Right atrium auricular region (tissue), 2 donors: ENCODE results near the gene PCDH1. TPM values are rescaled to one million over a fixed set of nuclear protein-coding genes. Genes with fewer than 3 reads are reported as not detected.
"Not testable (repeated sequence)": the region's sequence is repeated elsewhere in the genome, so short reads cannot be mapped to it uniquely, and the experiment has no call there.

ENCODE experiments used
- DNase-seq: peaks from one replicate; pipeline ENCODE4 v3.0.0-alpha.2; 2019; ENCODE audit warnings: low spot score
- H3K27ac ChIP-seq, 2 donors: fragments of 200-600 bp; sonication (generic); 1 replicate in 1 of 2; 2 replicates in 1 of 2; pipeline ENCODE4 v1.5.1; 2016 to 2019
- H3K27me3 ChIP-seq, 2 donors: fragments of 200-600 bp; sonication (generic); one replicate each; pipeline versions ENCODE4 v1.5.1 to v1.6.0; 2017 to 2019
- H3K36me3 ChIP-seq: fragments of 200-600 bp; sonication (generic); one replicate; pipeline ENCODE4 v1.5.1; 2016
- H3K4me1 ChIP-seq, 2 donors: fragments of 200-600 bp; sonication (generic); one replicate each; pipeline versions ENCODE4 v1.5.1 to v1.6.0; 2017 to 2019
- H3K4me3 ChIP-seq, 2 donors: fragments of 200-600 bp; sonication (generic); 1 replicate in 1 of 2; 2 replicates in 1 of 2; pipeline ENCODE4 v1.5.1; 2017 to 2019; ENCODE audit warnings: mild to moderate bottlenecking in 1 of 2, moderate library complexity in 1 of 2
- H3K9me3 ChIP-seq, 2 donors: fragments of 200-600 bp; sonication (generic); one replicate each; pipeline ENCODE4 v1.5.1; 2019
- CTCF ChIP-seq, 2 donors: fragments of 200-600 bp; sonication (generic); IDR thresholded peaks; one replicate each; pipeline ENCODE4 v1.5.1; 2019; ENCODE audit warnings: antibody characterized with exemption in 2 of 2
- total RNA-seq, 2 donors: library from RNA; depleted of rRNA; stranded (reverse); fragments of >200 nt; gene quantifications; one replicate each; pipeline ENCODE4 v1.1.0, GENCODE V29; 2016

Gene PCDH1
- 10 to 100 TPM; 22.1 to 25.3 TPM for total RNA-seq

- Histone ChIP-seq H3K27me3 (peaks cover 16 to 27% of the 10 kb centered on the region in 2 donors), H3K9me3 (no peaks in the 10 kb centered on the region), H3K4me3 (peak within 1 kb of the TSS; percentile 60 to 77), H3K4me1 (peaks cover 0 to 71% of the 10 kb centered on the region in 2 donors), H3K36me3 (no peaks in the 10 kb centered on the region), H3K27ac (peak within 1 kb of the TSS; percentile 62 to 79)
- TF ChIP-seq CTCF (IDR thresholded peaks at IDR 0.05), result no peak
- no peak for DNase-seq
Observed at GRCh38 chr5:141878186-141878710, at the start of gene PCDH1. Gene PCDH1, minus strand, starts transcription at chr5:141878410. Its CDS starts 148 bp downstream, at chr5:141878262.

- no peaks in the 10 kb centered on the region for H3K27me3 ChIP-seq
- H3K9me3 ChIP-seq, result no peaks in the 10 kb centered on the region
- no peak for DNase-seq
- no peak overlapping the region for H3K27ac ChIP-seq
- H3K36me3 ChIP-seq, result peaks cover 69% of the 10 kb centered on the region
- peaks cover 0 to 32% of the 10 kb centered on the region in 2 donors for H3K4me1 ChIP-seq
- no peak overlapping the region for H3K4me3 ChIP-seq
- TF ChIP-seq CTCF (IDR thresholded peaks at IDR 0.05), result no peak
Observed at GRCh38 chr5:141926434-141926833, 48.2 kb upstream of the PCDH1 start.

- Histone ChIP-seq H3K4me1 (peaks cover 0 to 43% of the 10 kb centered on the region in 2 donors), H3K27me3 (no peaks in the 10 kb centered on the region), H3K27ac (peak within 1 kb of the TSS; percentile 92 to 96), H3K36me3 (peaks cover 41% of the 10 kb centered on the region), H3K9me3 (no peaks in the 10 kb centered on the region), H3K4me3 (peak within 1 kb of the TSS; percentile 50 to 71)
- DNase-seq, result peak; percentile 96
- no peak for TF ChIP-seq CTCF (IDR thresholded peaks at IDR 0.05)
Observed at GRCh38 chr5:141923448-141924313, 45.5 kb upstream of the PCDH1 start, which contains the start of gene DELE1. Gene DELE1, plus strand, starts transcription at chr5:141923871. Its CDS starts 71 bp downstream, at chr5:141923942.

- not testable (repeated sequence) for DNase-seq, H3K27me3 ChIP-seq
- H3K4me3 ChIP-seq, result peak overlapping the region; percentile 50 to 71
Observed at GRCh38 chr5:141922827-141923447, 44.7 kb upstream of the PCDH1 start.

GRCh38 chr5:141920771-141921170 lies 42.6 kb upstream of the PCDH1 start:
- DNase-seq, result no peak
- no peak for TF ChIP-seq CTCF (IDR thresholded peaks at IDR 0.05)
- H3K27me3 ChIP-seq, result no peaks in the 10 kb centered on the region
- no peak overlapping the region for H3K4me3 ChIP-seq
- H3K36me3 ChIP-seq, result peaks cover 12% of the 10 kb centered on the region
- peaks cover 0 to 32% of the 10 kb centered on the region in 2 donors for H3K4me1 ChIP-seq
- H3K27ac ChIP-seq, result no peak overlapping the region
- no peaks in the 10 kb centered on the region for H3K9me3 ChIP-seq

More at GRCh38 chr5:141922827-141923447, 44.7 kb upstream of the PCDH1 start:
- H3K9me3 ChIP-seq, result not testable (repeated sequence)
- Histone ChIP-seq H3K36me3 (peaks cover 34% of the 10 kb centered on the region), H3K27ac (peak overlapping the region; percentile 92 to 96), H3K4me1 (peaks cover 0 to 38% of the 10 kb centered on the region in 2 donors)
